ENCODE measurements around the gene RNF126. TPM values are rescaled to one million over a fixed set of nuclear protein-coding genes. Genes with fewer than 3 reads are reported as not detected.

The RNF126 gene
- total and polyA plus RNA-seq, 2 experiments from 2014 or later = 78.5 to 88.7 TPM

DNA sequence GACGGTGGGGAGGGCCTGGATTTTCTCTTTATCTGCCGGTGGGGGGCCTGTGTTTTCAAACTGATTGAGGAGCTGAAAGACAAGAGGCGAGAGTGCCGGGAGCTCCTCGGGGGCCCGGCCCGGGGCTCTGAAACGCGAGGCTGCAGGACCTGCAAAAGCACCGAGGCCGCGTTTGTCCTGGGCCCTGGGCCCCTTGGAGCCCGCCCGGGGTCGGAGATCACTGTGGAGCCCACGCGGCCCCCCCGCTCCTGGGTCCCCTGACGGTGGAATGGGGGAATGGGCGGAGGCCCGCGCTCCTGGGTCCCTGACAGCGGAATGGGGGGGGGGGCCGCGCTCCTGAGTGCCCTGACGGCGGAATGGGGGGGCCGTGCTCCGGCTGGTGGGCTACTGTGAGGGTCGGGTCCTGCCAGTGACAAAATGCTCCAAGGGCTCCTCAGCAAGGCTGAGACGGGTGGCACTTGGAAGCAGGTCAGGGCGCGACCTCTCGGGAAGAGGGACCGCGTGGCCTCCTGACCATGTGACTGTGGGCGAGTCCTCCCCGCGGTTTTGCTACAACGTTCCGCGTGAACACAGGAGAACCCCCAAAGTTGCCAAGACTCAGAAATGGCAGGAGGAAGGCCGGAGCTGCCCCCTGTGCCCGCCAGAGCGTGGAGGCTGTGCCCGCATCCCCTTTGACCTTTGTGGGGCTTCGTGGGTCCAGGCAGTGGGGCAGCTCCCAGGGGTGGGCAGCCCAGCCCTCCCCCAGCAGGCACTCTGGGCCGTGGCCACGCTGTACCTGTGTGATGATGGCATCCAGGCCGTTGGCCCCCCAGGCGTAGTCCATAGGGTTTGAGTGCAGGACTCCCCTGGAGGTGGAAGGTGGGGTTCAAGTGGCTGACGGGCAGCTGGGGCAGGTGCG, 13.9 kb downstream of the RNF126 start:
- TF ChIP-seq, protein P1, sequence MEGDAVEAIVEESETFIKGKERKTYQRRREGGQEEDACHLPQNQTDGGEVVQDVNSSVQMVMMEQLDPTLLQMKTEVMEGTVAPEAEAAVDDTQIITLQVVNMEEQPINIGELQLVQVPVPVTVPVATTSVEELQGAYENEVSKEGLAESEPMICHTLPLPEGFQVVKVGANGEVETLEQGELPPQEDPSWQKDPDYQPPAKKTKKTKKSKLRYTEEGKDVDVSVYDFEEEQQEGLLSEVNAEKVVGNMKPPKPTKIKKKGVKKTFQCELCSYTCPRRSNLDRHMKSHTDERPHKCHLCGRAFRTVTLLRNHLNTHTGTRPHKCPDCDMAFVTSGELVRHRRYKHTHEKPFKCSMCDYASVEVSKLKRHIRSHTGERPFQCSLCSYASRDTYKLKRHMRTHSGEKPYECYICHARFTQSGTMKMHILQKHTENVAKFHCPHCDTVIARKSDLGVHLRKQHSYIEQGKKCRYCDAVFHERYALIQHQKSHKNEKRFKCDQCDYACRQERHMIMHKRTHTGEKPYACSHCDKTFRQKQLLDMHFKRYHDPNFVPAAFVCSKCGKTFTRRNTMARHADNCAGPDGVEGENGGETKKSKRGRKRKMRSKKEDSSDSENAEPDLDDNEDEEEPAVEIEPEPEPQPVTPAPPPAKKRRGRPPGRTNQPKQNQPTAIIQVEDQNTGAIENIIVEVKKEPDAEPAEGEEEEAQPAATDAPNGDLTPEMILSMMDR (IDR thresholded peaks at IDR 0.05; ENCODE audit: low read depth, low read length) = no peak
- DNase-seq (ENCODE audit: low read depth in 1 of 2, low spot score in 1 of 2) = no peak
- H3K4me3 ChIP-seq = no peak overlapping the region
- no peaks in the 10 kb centered on the region for H3K27me3 ChIP-seq
- no peaks in the 10 kb centered on the region for H3K9me3 ChIP-seq (ENCODE audit: low read depth)
- peaks cover 28% of the 10 kb centered on the region for H3K36me3 ChIP-seq
- H3K4me1 ChIP-seq (ENCODE audit: low read depth) = no peaks in the 10 kb centered on the region
- no peak overlapping the region for H3K27ac ChIP-seq

DNA sequence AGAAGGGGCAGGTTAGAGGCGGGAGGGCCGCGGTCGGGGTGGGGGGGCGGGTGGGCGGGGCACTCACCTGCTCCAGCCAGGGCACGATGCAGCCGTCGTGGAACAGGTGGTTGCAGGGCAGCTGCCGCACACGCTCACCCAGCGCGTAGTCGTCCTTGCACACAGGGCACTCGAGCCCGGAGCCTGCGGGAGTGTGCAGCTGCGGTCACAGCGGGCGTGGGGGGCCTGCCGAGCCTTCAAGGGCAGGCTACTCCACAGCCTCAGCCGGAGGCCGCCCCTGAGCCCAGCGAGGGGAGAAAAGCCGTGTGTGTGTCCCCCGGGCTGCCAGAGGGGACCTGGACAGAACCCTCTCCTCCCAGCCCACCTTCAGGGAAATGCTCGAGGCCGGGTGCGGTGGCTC, 14.7 kb downstream of the RNF126 start:
- Histone ChIP-seq H3K4me1 (ENCODE audit: low read depth) (no peaks in the 10 kb centered on the region), H3K27ac (no peak overlapping the region), H3K27me3 (no peaks in the 10 kb centered on the region), H3K36me3 (peaks cover 28% of the 10 kb centered on the region), H3K9me3 (ENCODE audit: low read depth) (no peaks in the 10 kb centered on the region), H3K4me3 (no peak overlapping the region)
- no peak for DNase-seq (ENCODE audit: low read depth in 1 of 2, low spot score in 1 of 2)
- TF ChIP-seq, protein P1 (IDR thresholded peaks at IDR 0.05; ENCODE audit: low read depth, low read length) = no peak

DNA sequence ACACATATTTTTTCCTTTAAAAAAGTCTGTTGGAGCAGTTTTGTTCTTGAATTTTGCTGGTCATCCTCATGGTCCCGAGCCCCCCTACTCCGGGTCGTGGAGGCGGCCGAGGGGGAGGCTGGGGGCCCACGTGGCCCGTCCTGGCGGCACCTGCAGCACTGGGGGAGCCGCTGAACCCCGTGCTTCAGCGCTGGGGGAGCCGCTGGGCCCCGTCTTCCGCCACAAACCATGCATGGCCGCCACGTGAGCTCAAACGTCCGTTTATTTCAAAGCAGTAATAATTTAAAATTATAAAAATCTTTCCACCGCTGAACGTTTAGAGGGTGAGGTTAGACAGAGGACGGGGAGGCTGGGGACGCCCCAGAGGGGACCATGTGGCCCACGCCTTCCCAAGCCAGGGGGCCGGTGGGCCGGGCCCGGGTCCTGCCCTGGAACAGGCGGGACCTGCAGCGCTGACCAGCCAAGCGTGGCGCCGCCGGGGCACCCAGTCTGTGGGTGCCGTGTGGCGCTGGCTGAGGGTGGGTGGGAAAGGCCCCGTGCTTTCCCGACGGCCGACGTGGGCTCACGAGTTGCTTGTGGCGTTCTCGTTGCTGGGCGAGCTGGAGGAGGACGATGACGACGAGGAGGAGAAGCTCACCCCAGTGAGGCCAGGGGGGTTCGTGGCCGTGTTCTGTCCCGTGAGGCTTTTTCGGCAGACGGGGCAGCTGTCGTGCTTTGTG, 15.3 kb downstream of the RNF126 start:
- H3K4me3 ChIP-seq = no peak overlapping the region

DNA sequence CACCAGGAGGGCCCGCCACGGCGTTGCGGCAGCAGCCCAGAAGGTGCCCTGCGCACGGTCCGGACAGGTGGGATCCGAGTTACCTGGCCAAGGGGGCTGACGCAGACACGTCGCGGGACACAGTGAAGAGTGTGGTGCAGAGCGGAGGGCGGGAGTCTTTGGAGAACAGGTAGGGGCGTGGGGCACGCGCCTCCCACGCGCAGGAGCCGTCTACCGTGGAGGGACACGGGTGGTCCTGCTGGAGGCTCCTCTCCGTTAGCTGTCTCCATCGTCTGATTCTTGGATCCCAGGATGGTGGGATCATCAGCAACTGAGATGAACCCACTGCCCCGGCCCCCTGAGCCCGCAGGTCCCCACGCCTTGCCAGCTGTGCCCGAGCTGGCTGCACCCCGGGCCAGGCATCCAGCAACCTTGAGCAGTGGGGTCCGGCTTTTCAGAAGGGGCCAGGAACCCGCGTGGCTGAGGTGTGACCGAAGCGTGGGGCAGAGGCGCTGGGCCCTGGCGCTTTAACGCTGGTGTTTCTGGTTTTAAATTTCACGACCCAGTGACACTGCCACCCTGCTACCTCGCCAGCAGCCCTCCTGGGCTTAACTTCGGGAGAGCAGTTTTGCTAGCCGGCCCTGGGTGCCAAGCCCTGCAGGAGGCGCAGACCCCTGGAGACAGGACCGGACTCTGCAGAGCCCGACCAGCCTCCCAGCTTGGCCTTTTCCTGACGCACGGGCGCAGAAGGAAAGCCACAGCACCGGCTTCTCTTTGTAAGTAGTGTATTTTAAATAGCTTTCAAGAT, 16.0 kb downstream of the RNF126 start:
- TF ChIP-seq, protein P1 (IDR thresholded peaks at IDR 0.05; ENCODE audit: low read depth, low read length) = no peak
- no peak overlapping the region for H3K27ac ChIP-seq
- no peaks in the 10 kb centered on the region for H3K4me1 ChIP-seq (ENCODE audit: low read depth)
- H3K4me3 ChIP-seq = no peak overlapping the region
- H3K36me3 ChIP-seq = peaks cover 27% of the 10 kb centered on the region
- no peaks in the 10 kb centered on the region for H3K27me3 ChIP-seq
- DNase-seq (ENCODE audit: low read depth in 1 of 2, low spot score in 1 of 2) = no peak
- no peaks in the 10 kb centered on the region for H3K9me3 ChIP-seq (ENCODE audit: low read depth)

More for the DNA sequence above, 15.3 kb downstream of the RNF126 start:
- no peak for DNase-seq (ENCODE audit: low read depth in 1 of 2, low spot score in 1 of 2)
- Histone ChIP-seq H3K9me3 (ENCODE audit: low read depth) (no peaks in the 10 kb centered on the region), H3K27ac (no peak overlapping the region), H3K27me3 (no peaks in the 10 kb centered on the region), H3K36me3 (peaks cover 28% of the 10 kb centered on the region), H3K4me1 (ENCODE audit: low read depth) (no peaks in the 10 kb centered on the region)
- TF ChIP-seq, protein P1 (IDR thresholded peaks at IDR 0.05; ENCODE audit: low read depth, low read length) = no peak

Measured in cardiac muscle cell (in vitro differentiated cells and primary cell).